HEK293 (cell line): ENCODE measurements around the gene TPD52L1.

Experiments used
- CTCF ChIA-PET: fragments of 350-600 bp; formaldehyde crosslinking; extraction: SDS; loops from one replicate; lab custom pipeline; 2021; ENCODE audit warnings: antibody characterized with exemption; lab: Yijun Ruan, JAX
- POLR2A ChIA-PET: fragments of 300-600 bp; formaldehyde crosslinking; extraction: SDS; loops from one replicate; lab custom pipeline; 2020; ENCODE audit warnings: antibody characterized with exemption, inconsistent platforms; lab: Yijun Ruan, JAX
- H3K27ac ChIP-seq: fragments of 200-500 bp; sonication (Bioruptor generic); 2 replicates; pipeline ENCODE4 v1.5.1; 2014; ENCODE audit warnings: low read depth, low read length, control low read depth, inconsistent platforms; ENCODE audit errors: extremely low read depth
- H3K36me3 ChIP-seq, 2 experiments: fragments of 200-500 bp in 1 of 2; sonication (Bioruptor generic) in 1 of 2; 1 replicate in 1 of 2; 2 replicates in 1 of 2; pipeline ENCODE4 v1.5.1; 2014 to 2017; ENCODE audit warnings: inconsistent platforms in 2 of 2, low read length in 2 of 2; ENCODE audit not compliant: control insufficient read depth in 2 of 2, insufficient read depth in 1 of 2
- H3K4me1 ChIP-seq: fragments of 200-500 bp; sonication (Bioruptor generic); 2 replicates; pipeline ENCODE4 v1.5.1; 2014; ENCODE audit warnings: mild to moderate bottlenecking, low read length, inconsistent platforms; ENCODE audit not compliant: control insufficient read depth, insufficient read depth
- H3K4me3 ChIP-seq: 2 replicates; pipeline ENCODE4 v1.5.1; 2011; ENCODE audit warnings: low read depth, mild to moderate bottlenecking, control low read depth, low read length, moderate library complexity
- H3K9me3 ChIP-seq: fragments of 200-500 bp; sonication (Bioruptor generic); 2 replicates; pipeline ENCODE4 v1.5.1; 2014; ENCODE audit warnings: low read depth, low read length, inconsistent platforms; ENCODE audit not compliant: control insufficient read depth, insufficient read depth
- FEZF1 ChIP-seq: fragments of 450-650 bp; formaldehyde crosslinking; IDR thresholded peaks from 2 replicates; pipeline ENCODE4 v1.5.1; 2016; ENCODE audit warnings: missing biosample characterization, missing genetic modification characterization
- GLI2 ChIP-seq: fragments of 450-650 bp; formaldehyde crosslinking; IDR thresholded peaks from 2 replicates; pipeline ENCODE4; 2017; ENCODE audit warnings: missing biosample characterization, missing genetic modification characterization, low read depth, borderline replicate concordance
- HIC1 ChIP-seq: fragments of 450-650 bp; formaldehyde crosslinking; IDR thresholded peaks from 2 replicates; pipeline ENCODE4 v1.5.1; 2016; ENCODE audit warnings: missing biosample characterization, missing genetic modification characterization
- HOXC10 ChIP-seq: sonication (generic); formaldehyde crosslinking; IDR thresholded peaks from 2 replicates; pipeline ENCODE4 v1.8.1; 2023; ENCODE audit warnings: mild to moderate bottlenecking, missing genetic modification reagents
- HOXD13 ChIP-seq: sonication (generic); formaldehyde crosslinking; IDR thresholded peaks from 2 replicates; pipeline ENCODE4 v1.8.0; 2022; ENCODE audit warnings: missing genetic modification reagents, borderline replicate concordance
- KLF1 ChIP-seq: fragments of 450-650 bp; formaldehyde crosslinking; IDR thresholded peaks from 2 replicates; pipeline ENCODE4 v1.5.1; 2016; ENCODE audit warnings: missing biosample characterization, missing genetic modification characterization
- MYNN ChIP-seq: fragments of 450-650 bp; formaldehyde crosslinking; IDR thresholded peaks from 2 replicates; pipeline ENCODE4 v1.5.1; 2016; ENCODE audit warnings: missing biosample characterization, missing genetic modification characterization, borderline replicate concordance
- REPIN1 ChIP-seq: fragments of 450-650 bp; formaldehyde crosslinking; IDR thresholded peaks from 2 replicates; pipeline ENCODE4 v1.5.1; 2017; ENCODE audit warnings: missing biosample characterization, missing genetic modification characterization, low read depth
- SCRT2 ChIP-seq: fragments of 450-650 bp; formaldehyde crosslinking; IDR thresholded peaks from 2 replicates; pipeline ENCODE4 v1.5.1; 2016; ENCODE audit warnings: missing biosample characterization, missing genetic modification characterization
- TRIM28 ChIP-seq: IDR thresholded peaks from 2 replicates; pipeline ENCODE4 v1.6.1; 2011; ENCODE audit warnings: low read length, control low read depth, borderline replicate concordance
- ZBTB17 ChIP-seq: fragments of 450-650 bp; formaldehyde crosslinking; IDR thresholded peaks from 2 replicates; pipeline ENCODE4 v1.5.1; 2016; ENCODE audit warnings: missing biosample characterization, missing genetic modification characterization
- ZEB2 ChIP-seq: fragments of 450-650 bp; formaldehyde crosslinking; IDR thresholded peaks from 2 replicates; pipeline ENCODE4 v1.5.1; 2016; ENCODE audit warnings: missing biosample characterization, missing genetic modification characterization
- ZNF121 ChIP-seq: fragments of 450-650 bp; formaldehyde crosslinking; IDR thresholded peaks from 2 replicates; pipeline ENCODE4 v1.5.1; 2016; ENCODE audit warnings: missing biosample characterization, missing genetic modification characterization
- ZNF133 ChIP-seq: fragments of 450-650 bp; formaldehyde crosslinking; IDR thresholded peaks from 2 replicates; pipeline ENCODE4 v1.5.1; 2016; ENCODE audit warnings: missing biosample characterization, missing genetic modification characterization
- ZNF157 ChIP-seq: fragments of 450-650 bp; formaldehyde crosslinking; IDR thresholded peaks from 2 replicates; pipeline ENCODE4 v1.5.1; 2016; ENCODE audit warnings: missing biosample characterization, missing genetic modification characterization
- ZNF24 ChIP-seq: fragments of 450-650 bp; formaldehyde crosslinking; IDR thresholded peaks from 2 replicates; pipeline ENCODE4 v1.5.1; 2016; ENCODE audit warnings: missing biosample characterization, missing genetic modification characterization
- ZNF335 ChIP-seq: fragments of 450-650 bp; formaldehyde crosslinking; conservative IDR thresholded peaks from 2 replicates; pipeline ENCODE4 v1.5.1; 2016; ENCODE audit warnings: missing biosample characterization, missing genetic modification characterization
- ZNF394 ChIP-seq: fragments of 450-650 bp; formaldehyde crosslinking; IDR thresholded peaks from 2 replicates; pipeline ENCODE4 v1.5.1; 2016; ENCODE audit warnings: missing biosample characterization, missing genetic modification characterization, mild to moderate bottlenecking, moderate library complexity, borderline replicate concordance
- ZNF426 ChIP-seq: fragments of 450-650 bp; formaldehyde crosslinking; IDR thresholded peaks from 2 replicates; pipeline ENCODE4 v1.5.1; 2017; ENCODE audit warnings: missing biosample characterization, missing genetic modification characterization, mild to moderate bottlenecking, inconsistent platforms, moderate library complexity
- ZNF558 ChIP-seq: fragments of 450-650 bp; formaldehyde crosslinking; IDR thresholded peaks from 2 replicates; pipeline ENCODE4 v1.5.1; 2016; ENCODE audit warnings: missing biosample characterization, missing genetic modification characterization
- ZNF660 ChIP-seq: fragments of 450-650 bp; IDR thresholded peaks from 2 replicates; pipeline ENCODE4 v1.5.1; 2018; ENCODE audit warnings: missing biosample characterization, mild to moderate bottlenecking, missing genetic modification characterization
- ZNF664 ChIP-seq: fragments of 450-650 bp; formaldehyde crosslinking; IDR thresholded peaks from 2 replicates; pipeline ENCODE4 v1.5.1; 2016; ENCODE audit warnings: missing biosample characterization, missing genetic modification characterization
- ZNF776 ChIP-seq: fragments of 450-650 bp; formaldehyde crosslinking; IDR thresholded peaks from 2 replicates; pipeline ENCODE4 v1.5.0; 2017; ENCODE audit warnings: missing biosample characterization, missing genetic modification characterization, borderline replicate concordance
- ZNF785 ChIP-seq: fragments of 450-650 bp; formaldehyde crosslinking; IDR thresholded peaks from 2 replicates; pipeline ENCODE4 v1.5.1; 2016; ENCODE audit warnings: missing biosample characterization, missing genetic modification characterization
- ZSCAN23 ChIP-seq: fragments of 450-650 bp; formaldehyde crosslinking; IDR thresholded peaks from 2 replicates; pipeline ENCODE4 v1.5.1; 2016; ENCODE audit warnings: missing biosample characterization, missing genetic modification characterization
- TF ChIP-seq, protein P1 (sequence below): fragments of 450-650 bp; formaldehyde crosslinking; IDR thresholded peaks from 2 replicates; pipeline ENCODE4 v1.5.1; 2016; ENCODE audit warnings: missing biosample characterization, missing genetic modification characterization
- TF ChIP-seq, protein P2 (sequence below): fragments of 450-650 bp; formaldehyde crosslinking; conservative IDR thresholded peaks from 2 replicates; pipeline ENCODE4 v1.5.1; 2016; ENCODE audit warnings: low read depth, missing biosample characterization, missing genetic modification characterization

TPD52L1 gene

DNA sequence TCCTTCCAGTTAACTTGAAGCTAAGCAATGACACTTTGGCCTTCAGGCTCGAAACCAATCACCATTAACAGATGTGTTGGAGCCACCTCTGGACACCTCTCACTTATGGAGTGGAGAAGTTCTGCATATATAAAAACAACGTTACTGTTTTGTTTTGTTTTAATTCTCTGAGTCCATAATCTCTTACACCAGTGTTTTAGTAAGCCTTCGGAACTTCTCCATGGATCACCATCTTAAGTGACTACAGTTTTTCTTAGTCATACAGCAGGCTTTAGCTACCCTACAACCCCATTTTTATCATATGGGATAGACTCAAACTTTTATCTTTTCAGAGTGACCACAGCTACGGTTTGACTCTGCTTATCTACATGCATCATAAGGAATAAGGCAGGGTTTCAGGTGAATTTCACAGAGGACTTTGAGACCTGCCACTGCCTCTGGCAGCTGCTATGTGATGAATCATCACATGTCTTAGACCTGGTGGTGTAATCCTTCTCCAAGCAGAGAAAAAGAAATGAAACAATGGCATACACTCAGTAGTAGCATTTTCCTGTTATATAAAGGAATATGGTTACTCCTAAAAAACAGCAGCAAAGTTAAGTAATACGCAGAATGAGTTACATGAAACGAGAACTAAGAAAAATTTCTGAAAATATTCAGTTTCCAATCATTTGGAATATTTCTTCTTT is 153.7 kb downstream of the TPD52L1 start:
- CTCF ChIA-PET, result interaction anchor here (0.6 to 8.5 kb wide), 7 partner anchors 25 to 667 kb away, joined by 3 to 201 read pairs (median 5); partner anchors contain the start of gene TPD52L1
- H3K4me3 ChIP-seq, result no peak overlapping the region
- H3K27ac ChIP-seq, result no peak overlapping the region
- TF ChIP-seq ZNF660, result 0 out of 2 replicates have a peak, but pooled peaks have one; percentile 35
- peak; percentile 12; the same call in 1 of the 2 replicates for TF ChIP-seq ZNF558
- TF ChIP-seq MYNN (tag by site-specific recombination), result no peak
- TF ChIP-seq ZSCAN23 (tag by site-specific recombination), result no peak
- TF ChIP-seq ZBTB17 (tag by site-specific recombination), result no peak
- POLR2A ChIA-PET, result interaction anchor here (1.0 kb wide), 1 partner anchor 482 kb away, joined by 3 read pairs; no protein-coding TSS in a partner anchor
- H3K9me3 ChIP-seq, result no peaks in the 10 kb centered on the region
- H3K36me3 ChIP-seq, result no peaks in the 10 kb centered on the region
- H3K4me1 ChIP-seq, result no peaks in the 10 kb centered on the region

DNA sequence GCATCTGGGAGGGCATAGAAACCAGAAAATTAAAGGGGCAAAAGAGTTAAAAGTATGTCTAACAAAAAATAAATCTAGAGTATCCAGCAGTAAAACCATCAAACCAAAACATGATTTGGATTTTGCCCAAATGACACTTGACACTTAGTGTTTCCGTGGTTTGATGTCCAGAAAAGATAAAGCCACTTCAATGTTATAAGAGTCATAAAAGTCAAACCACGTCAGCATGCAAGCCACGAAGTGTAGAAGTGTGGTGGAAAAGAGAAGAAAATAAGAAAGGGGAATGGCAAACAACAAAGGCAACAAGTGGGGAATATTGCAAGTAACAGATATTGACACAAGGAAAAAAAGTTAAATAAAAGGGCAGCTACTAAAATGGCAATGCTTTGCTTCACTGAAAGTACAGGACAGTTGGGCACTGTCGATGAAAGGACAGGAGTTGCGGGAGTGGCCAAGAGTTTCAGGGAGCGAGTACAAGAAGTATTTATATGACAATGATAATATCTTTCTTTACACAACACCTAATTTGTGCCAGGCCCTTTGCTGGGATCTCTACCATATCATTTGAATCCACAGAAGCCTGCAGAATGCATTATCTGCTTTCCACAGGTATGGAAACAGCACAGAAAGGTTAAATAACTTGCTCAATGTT is 154.5 kb downstream of the TPD52L1 start:
- POLR2A ChIA-PET, result no interaction called here
- H3K27ac ChIP-seq, result no peak overlapping the region
- H3K4me3 ChIP-seq, result no peak overlapping the region
- no peaks in the 10 kb centered on the region for H3K4me1 ChIP-seq
- H3K36me3 ChIP-seq, result no peaks in the 10 kb centered on the region
- no peaks in the 10 kb centered on the region for H3K9me3 ChIP-seq
- CTCF ChIA-PET, result interaction anchor here (0.7 to 8.5 kb wide), 5 partner anchors 24 to 455 kb away, joined by 3 to 201 read pairs (median 5); no protein-coding TSS in a partner anchor
- TF ChIP-seq, protein P1, sequence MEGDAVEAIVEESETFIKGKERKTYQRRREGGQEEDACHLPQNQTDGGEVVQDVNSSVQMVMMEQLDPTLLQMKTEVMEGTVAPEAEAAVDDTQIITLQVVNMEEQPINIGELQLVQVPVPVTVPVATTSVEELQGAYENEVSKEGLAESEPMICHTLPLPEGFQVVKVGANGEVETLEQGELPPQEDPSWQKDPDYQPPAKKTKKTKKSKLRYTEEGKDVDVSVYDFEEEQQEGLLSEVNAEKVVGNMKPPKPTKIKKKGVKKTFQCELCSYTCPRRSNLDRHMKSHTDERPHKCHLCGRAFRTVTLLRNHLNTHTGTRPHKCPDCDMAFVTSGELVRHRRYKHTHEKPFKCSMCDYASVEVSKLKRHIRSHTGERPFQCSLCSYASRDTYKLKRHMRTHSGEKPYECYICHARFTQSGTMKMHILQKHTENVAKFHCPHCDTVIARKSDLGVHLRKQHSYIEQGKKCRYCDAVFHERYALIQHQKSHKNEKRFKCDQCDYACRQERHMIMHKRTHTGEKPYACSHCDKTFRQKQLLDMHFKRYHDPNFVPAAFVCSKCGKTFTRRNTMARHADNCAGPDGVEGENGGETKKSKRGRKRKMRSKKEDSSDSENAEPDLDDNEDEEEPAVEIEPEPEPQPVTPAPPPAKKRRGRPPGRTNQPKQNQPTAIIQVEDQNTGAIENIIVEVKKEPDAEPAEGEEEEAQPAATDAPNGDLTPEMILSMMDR (tag by site-specific recombination), result no peak
- TF ChIP-seq SCRT2 (tag by site-specific recombination) (peak; percentile 89), KLF1 (tag by site-specific recombination) (no peak), ZNF426 (tag by site-specific recombination) (no peak), ZNF664 (tag by site-specific recombination) (no peak), ZNF24 (tag by site-specific recombination) (0 out of 2 replicates have a peak, but pooled peaks have one; percentile 46), ZNF157 (tag by site-specific recombination) (no peak), HIC1 (tag by site-specific recombination) (peak; percentile 75), FEZF1 (tag by site-specific recombination) (peak; percentile 83), ZNF133 (no peak), ZNF121 (tag by site-specific recombination) (no peak), HOXC10 (CRISPR knock-in tag) (no peak), ZEB2 (tag by site-specific recombination) (no peak), ZNF335 (tag by site-specific recombination) (no peak), HOXD13 (CRISPR knock-in tag) (peak; percentile 39; the same call in 1 of the 2 replicates), ZNF785 (tag by site-specific recombination) (no peak), GLI2 (tag by site-specific recombination) (peak; percentile 17; the same call in 1 of the 2 replicates), ZNF394 (tag by site-specific recombination) (0 out of 2 replicates have a peak, but pooled peaks have one; percentile 12), REPIN1 (tag by site-specific recombination) (peak; percentile 7; the same call in 1 of the 2 replicates), ZNF776 (tag by site-specific recombination) (no peak), TRIM28 (peak; percentile 71; the same call in 1 of the 2 replicates)
- TF ChIP-seq, protein P2, sequence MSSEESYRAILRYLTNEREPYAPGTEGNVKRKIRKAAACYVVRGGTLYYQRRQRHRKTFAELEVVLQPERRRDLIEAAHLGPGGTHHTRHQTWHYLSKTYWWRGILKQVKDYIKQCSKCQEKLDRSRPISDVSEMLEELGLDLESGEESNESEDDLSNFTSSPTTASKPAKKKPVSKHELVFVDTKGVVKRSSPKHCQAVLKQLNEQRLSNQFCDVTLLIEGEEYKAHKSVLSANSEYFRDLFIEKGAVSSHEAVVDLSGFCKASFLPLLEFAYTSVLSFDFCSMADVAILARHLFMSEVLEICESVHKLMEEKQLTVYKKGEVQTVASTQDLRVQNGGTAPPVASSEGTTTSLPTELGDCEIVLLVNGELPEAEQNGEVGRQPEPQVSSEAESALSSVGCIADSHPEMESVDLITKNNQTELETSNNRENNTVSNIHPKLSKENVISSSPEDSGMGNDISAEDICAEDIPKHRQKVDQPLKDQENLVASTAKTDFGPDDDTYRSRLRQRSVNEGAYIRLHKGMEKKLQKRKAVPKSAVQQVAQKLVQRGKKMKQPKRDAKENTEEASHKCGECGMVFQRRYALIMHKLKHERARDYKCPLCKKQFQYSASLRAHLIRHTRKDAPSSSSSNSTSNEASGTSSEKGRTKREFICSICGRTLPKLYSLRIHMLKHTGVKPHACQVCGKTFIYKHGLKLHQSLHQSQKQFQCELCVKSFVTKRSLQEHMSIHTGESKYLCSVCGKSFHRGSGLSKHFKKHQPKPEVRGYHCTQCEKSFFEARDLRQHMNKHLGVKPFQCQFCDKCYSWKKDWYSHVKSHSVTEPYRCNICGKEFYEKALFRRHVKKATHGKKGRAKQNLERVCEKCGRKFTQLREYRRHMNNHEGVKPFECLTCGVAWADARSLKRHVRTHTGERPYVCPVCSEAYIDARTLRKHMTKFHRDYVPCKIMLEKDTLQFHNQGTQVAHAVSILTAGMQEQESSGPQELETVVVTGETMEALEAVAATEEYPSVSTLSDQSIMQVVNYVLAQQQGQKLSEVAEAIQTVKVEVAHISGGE (tag by site-specific recombination), result no peak
